Caco-2 (cell line): Measurements from ENCODE around the gene PKP3. TPM values are rescaled to one million over a fixed set of nuclear protein-coding genes. Genes with fewer than 3 reads are reported as not detected.

ENCODE experiments used
- BruUV-seq: library from RNA; stranded (reverse); fragments of 400-500 nt; replicated peaks from 2 replicates; lab custom pipeline; 2021; lab: Mats Ljungman, UMichigan
- CTCF ChIA-PET: fragments of 300-600 bp; sonication (Branson Sonifier 250); formaldehyde crosslinking; loops from one replicate; lab custom pipeline; 2022; ENCODE audit warnings: antibody characterized with exemption; lab: Charles Lee
- POLR2A ChIA-PET: fragments of 300-600 bp; sonication (Branson Sonifier 250); formaldehyde crosslinking; loops from one replicate; lab custom pipeline; 2022; ENCODE audit warnings: antibody characterized with exemption; lab: Charles Lee
- DNase-seq, 2 experiments: peaks; one replicate each; pipeline versions ENCODE4 v3.0.0 to v3.0.0-alpha.2; 2020 to 2022
- H3K27me3 ChIP-seq: replicated peaks from 2 replicates; pipeline ENCODE4 v1.6.0; 2011; ENCODE audit warnings: low read length; ENCODE audit not compliant: control insufficient read depth, insufficient read depth
- H3K36me3 ChIP-seq: 2 replicates; pipeline ENCODE4 v1.5.1; 2011; ENCODE audit warnings: low read length; ENCODE audit not compliant: control insufficient read depth, insufficient read depth
- H3K4me1 ChIP-seq: fragments of 250-450 bp; sonication (Bioruptor Pico); 2 replicates; pipeline ENCODE4 v1.5.1; 2020; ENCODE audit warnings: mild to moderate bottlenecking
- H3K4me3 ChIP-seq: 2 replicates; pipeline ENCODE4 v1.5.1; 2011; ENCODE audit warnings: low read depth, mild to moderate bottlenecking, control low read depth, low read length
- H3K9me3 ChIP-seq: fragments of 250-450 bp; sonication (Bioruptor Pico); 2 replicates; pipeline ENCODE4 v1.5.1; 2020; ENCODE audit warnings: mild to moderate bottlenecking, moderate library complexity
- H3K27ac Mint-ChIP-seq: one replicate; pipeline ENCODE4 v1.8.0; 2022; ENCODE audit warnings: mixed read lengths; ENCODE audit not compliant: unreplicated experiment
- H3K27me3 Mint-ChIP-seq: one replicate; pipeline ENCODE4 v1.8.0; 2022; ENCODE audit warnings: mixed read lengths; ENCODE audit not compliant: insufficient read depth, unreplicated experiment
- H3K36me3 Mint-ChIP-seq: one replicate; pipeline ENCODE4 v1.8.0; 2022; ENCODE audit warnings: mild to moderate bottlenecking, mixed read lengths; ENCODE audit not compliant: insufficient read depth, unreplicated experiment
- H3K4me1 Mint-ChIP-seq: one replicate; pipeline ENCODE4 v1.8.0; 2022; ENCODE audit warnings: low read depth, mixed read lengths; ENCODE audit not compliant: unreplicated experiment
- H3K4me3 Mint-ChIP-seq: one replicate; pipeline ENCODE4 v1.8.0; 2022; ENCODE audit warnings: mild to moderate bottlenecking, moderate library complexity, mixed read lengths; ENCODE audit not compliant: unreplicated experiment
- H3K9me3 Mint-ChIP-seq: one replicate; pipeline ENCODE4 v1.8.0; 2022; ENCODE audit warnings: mixed read lengths; ENCODE audit not compliant: unreplicated experiment
- intact Hi-C: fragments of 100-400 bp; cut with micrococcal nuclease; formaldehyde crosslinking; loops from one replicate; pipeline ENCODE4 v1.10.0; 2022; ENCODE audit not compliant: unreplicated experiment
- total RNA-seq: library from RNA; stranded (reverse); gene quantifications from 2 replicates; pipeline ENCODE4 v1.2.3, GENCODE V29; 2022
- TF ChIP-seq, protein P1 (sequence below), 2 experiments: fragments of 200-600 bp in 1 of 2; IDR thresholded peaks; 1 replicate in 1 of 2; 2 replicates in 1 of 2; pipeline versions ENCODE4 v1.5.1 to v1.8.0; 2011 to 2022; ENCODE audit warnings: antibody characterized with exemption in 1 of 2, control low read depth in 1 of 2, inconsistent platforms in 1 of 2, low read depth in 1 of 2, low read length in 1 of 2, mild to moderate bottlenecking in 1 of 2, moderate library complexity in 1 of 2; ENCODE audit not compliant: insufficient read depth in 1 of 2, severe bottlenecking in 1 of 2, unreplicated experiment in 1 of 2

PKP3 gene
- total RNA-seq, 1 experiment from 2014 or later = 149 TPM

DNA sequence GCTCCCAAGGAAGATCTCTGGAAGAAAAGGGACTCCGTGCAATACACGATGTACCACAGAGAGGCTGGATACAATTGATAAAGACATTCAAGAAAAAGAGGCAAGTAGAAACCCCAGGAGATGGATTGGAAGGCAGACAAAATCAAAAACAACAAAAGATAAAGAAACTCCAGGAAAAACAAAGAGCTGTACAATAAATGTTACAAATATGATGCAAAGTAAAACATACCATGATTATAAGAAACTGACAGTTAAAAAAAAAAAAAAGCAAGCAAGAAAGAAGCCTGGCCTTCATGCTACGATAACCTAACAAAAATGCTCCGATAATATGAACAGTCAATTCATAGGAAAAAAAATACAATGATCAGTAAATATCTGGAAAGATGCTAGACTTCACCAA, 31.3 kb downstream of the PKP3 start:
- POLR2A ChIA-PET = no interaction called here
- H3K4me1 ChIP-seq = peaks cover 19% of the 10 kb centered on the region
- TF ChIP-seq, protein P1, sequence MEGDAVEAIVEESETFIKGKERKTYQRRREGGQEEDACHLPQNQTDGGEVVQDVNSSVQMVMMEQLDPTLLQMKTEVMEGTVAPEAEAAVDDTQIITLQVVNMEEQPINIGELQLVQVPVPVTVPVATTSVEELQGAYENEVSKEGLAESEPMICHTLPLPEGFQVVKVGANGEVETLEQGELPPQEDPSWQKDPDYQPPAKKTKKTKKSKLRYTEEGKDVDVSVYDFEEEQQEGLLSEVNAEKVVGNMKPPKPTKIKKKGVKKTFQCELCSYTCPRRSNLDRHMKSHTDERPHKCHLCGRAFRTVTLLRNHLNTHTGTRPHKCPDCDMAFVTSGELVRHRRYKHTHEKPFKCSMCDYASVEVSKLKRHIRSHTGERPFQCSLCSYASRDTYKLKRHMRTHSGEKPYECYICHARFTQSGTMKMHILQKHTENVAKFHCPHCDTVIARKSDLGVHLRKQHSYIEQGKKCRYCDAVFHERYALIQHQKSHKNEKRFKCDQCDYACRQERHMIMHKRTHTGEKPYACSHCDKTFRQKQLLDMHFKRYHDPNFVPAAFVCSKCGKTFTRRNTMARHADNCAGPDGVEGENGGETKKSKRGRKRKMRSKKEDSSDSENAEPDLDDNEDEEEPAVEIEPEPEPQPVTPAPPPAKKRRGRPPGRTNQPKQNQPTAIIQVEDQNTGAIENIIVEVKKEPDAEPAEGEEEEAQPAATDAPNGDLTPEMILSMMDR (IDR thresholded peaks at IDR 0.05; ENCODE audit: insufficient read depth in 1 of 2, low read depth in 1 of 2, low read length in 1 of 2, severe bottlenecking in 1 of 2, unreplicated experiment in 1 of 2) = no peak
- Mint-ChIP-seq H3K9me3 (no peaks in the 10 kb centered on the region), H3K27ac (no peak overlapping the region), H3K27me3 (no peaks in the 10 kb centered on the region), H3K36me3 (peaks cover 55% of the 10 kb centered on the region), H3K4me1 (peaks cover 7% of the 10 kb centered on the region), H3K4me3 (no peak overlapping the region)
- H3K4me3 ChIP-seq = no peak overlapping the region
- intact Hi-C loops = no loop called here
- peaks cover 4% of the 10 kb centered on the region; the same call in 1 of the 2 replicates for H3K36me3 ChIP-seq
- BruUV-seq = no TSS peak
- CTCF ChIA-PET = no interaction called here
- no peaks in the 10 kb centered on the region for H3K9me3 ChIP-seq
- DNase-seq = no peak
- H3K27me3 ChIP-seq = no peaks in the 10 kb centered on the region

DNA sequence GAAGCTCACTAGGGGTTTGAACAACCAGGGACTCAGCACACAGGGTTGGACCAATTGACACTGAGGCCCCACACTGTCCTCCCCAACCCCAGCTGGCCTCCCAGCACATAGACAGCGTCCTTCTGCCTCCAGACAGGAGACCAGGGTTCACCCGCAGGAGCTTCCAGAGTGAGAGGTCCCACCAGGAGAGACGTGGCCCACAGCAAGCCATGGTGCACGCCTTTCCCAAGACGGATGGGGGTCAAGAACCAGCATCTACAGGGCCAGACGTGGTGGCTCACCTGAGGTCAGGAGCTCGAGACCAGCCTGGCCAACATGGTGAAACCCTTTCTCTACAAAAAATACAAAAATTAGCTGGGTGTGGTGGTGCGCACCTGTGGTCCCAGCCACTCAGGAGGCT, 32.8 kb downstream of the PKP3 start:
- TF ChIP-seq, protein P1 (IDR thresholded peaks at IDR 0.05; ENCODE audit: insufficient read depth in 1 of 2, low read depth in 1 of 2, low read length in 1 of 2, severe bottlenecking in 1 of 2, unreplicated experiment in 1 of 2) = no peak
- CTCF ChIA-PET = no interaction called here
- Mint-ChIP-seq H3K27ac (no peak overlapping the region), H3K9me3 (no peaks in the 10 kb centered on the region), H3K36me3 (peaks cover 44% of the 10 kb centered on the region), H3K4me3 (no peak overlapping the region), H3K27me3 (no peaks in the 10 kb centered on the region), H3K4me1 (peaks cover 7% of the 10 kb centered on the region)
- intact Hi-C loops = no loop called here
- no TSS peak for BruUV-seq
- Histone ChIP-seq H3K27me3 (no peaks in the 10 kb centered on the region), H3K4me1 (peaks cover 16% of the 10 kb centered on the region), H3K4me3 (no peak overlapping the region), H3K36me3 (peaks cover 4% of the 10 kb centered on the region; the same call in 1 of the 2 replicates), H3K9me3 (no peaks in the 10 kb centered on the region)
- no peak for DNase-seq
- POLR2A ChIA-PET = no interaction called here

DNA sequence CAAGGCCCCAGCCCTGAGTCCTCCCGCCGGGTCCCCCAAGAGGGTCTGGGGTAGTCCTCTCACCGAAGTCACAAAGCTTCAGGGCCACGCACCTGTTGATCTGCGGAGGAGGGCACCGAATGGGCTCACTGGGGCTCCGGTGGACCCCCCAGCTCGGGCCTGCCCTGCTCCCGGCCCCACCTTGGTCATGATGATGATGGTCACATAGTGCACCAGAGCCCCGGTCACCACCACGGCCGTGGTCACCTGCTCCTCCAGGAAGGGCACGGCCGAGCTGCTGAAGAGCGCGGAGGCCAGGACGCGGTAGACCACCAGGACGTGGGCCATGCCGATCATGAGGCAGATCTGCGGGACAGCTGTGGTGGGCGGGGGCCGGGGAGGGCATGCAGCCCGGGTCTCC, 34.3 kb downstream of the PKP3 start:
- Histone ChIP-seq H3K4me3 (no peak overlapping the region), H3K4me1 (peaks cover 1% of the 10 kb centered on the region), H3K27me3 (no peaks in the 10 kb centered on the region), H3K9me3 (no peaks in the 10 kb centered on the region), H3K36me3 (peaks cover 2% of the 10 kb centered on the region; the same call in 1 of the 2 replicates)
- no peaks in the 10 kb centered on the region for H3K27me3 Mint-ChIP-seq
- intact Hi-C loops = no loop called here
- ChIA-PET CTCF (interaction anchor here (1.1 kb wide), 1 partner anchor 41 kb away, joined by 3 read pairs; no protein-coding TSS in a partner anchor), POLR2A (no interaction called here)
- no peaks in the 10 kb centered on the region for H3K4me1 Mint-ChIP-seq
- H3K9me3 Mint-ChIP-seq = no peaks in the 10 kb centered on the region
- H3K27ac Mint-ChIP-seq = no peak overlapping the region
- TF ChIP-seq, protein P1 (IDR thresholded peaks at IDR 0.05; ENCODE audit: insufficient read depth in 1 of 2, low read depth in 1 of 2, low read length in 1 of 2, severe bottlenecking in 1 of 2, unreplicated experiment in 1 of 2) = no peak
- no peak overlapping the region for H3K4me3 Mint-ChIP-seq
- no TSS peak for BruUV-seq
- H3K36me3 Mint-ChIP-seq = peaks cover 51% of the 10 kb centered on the region
- DNase-seq = no peak
